ENCODE results near the gene HERPUD1.

HERPUD1 gene

DNA sequence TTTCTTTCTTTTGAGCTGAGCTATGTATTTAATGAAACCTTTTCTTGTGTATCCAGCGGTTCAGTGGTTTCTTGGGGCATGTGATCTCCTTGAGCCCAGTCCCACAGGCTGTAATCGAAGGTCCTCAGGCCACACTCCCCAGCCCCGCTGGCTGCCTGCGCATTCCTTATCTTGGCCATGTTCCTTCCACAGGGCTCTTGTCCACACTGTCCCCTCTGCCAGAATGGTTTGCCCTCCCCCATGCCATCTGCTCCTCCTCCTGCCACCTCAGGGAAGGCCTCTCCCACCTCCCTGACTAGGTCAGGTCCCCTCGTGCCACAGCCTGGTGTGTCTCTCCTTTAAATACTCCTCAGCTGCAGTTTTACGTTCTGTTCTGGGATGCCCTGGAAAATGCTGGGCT lies 45.3 kb downstream of the HERPUD1 start:
- ChIA-PET CTCF (interaction anchor here (0.7 to 1.2 kb wide), 3 partner anchors 13 to 54 kb away, joined by 3 to 5 read pairs (median 4); no protein-coding TSS in a partner anchor), POLR2A (no interaction called here)
- H3K4me1 ChIP-seq (ENCODE audit: control insufficient read depth, insufficient read depth, low read length) = no peaks in the 10 kb centered on the region

DNA sequence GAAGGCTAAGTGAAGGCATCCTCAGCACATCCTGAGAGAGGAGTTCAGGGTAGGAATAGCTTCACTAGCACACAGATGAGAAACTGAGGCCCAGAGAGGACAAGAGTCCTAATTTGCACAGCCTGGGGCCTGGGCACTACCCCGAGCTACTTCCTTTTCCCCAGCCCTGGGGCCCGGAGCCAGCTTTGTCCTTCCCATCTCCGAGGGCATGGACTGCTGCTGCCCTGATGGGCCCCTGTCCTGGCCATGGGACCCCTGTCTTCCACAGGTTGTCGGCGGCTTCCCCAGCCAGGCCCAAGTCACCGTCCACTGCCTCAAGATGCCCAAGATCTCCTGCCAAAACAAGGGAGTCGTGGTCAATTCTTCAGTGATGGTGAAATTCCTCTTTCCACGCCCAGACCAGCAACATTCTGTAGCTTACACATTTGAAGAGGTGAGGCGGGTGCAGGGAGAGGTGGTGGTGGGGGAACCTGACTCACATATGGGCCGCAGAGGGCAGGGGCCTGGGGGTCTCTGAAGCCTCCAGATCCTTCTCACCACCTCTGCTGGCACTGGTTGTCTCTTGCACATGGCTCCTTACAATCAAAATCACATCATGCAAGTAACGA lies 46.0 kb downstream of the HERPUD1 start:
- Histone ChIP-seq H3K4me1 (ENCODE audit: control insufficient read depth, insufficient read depth, low read length) (no peaks in the 10 kb centered on the region), H3K27ac (ENCODE audit: extremely low read depth, low read depth, low read length) (no peak overlapping the region), H3K9me3 (ENCODE audit: control insufficient read depth, insufficient read depth, low read depth, low read length) (no peaks in the 10 kb centered on the region), H3K4me3 (ENCODE audit: low read depth, low read length) (no peak overlapping the region), H3K36me3 (ENCODE audit: control insufficient read depth in 2 of 2, insufficient read depth in 1 of 2, low read length in 2 of 2) (no peaks in the 10 kb centered on the region)
- TF ChIP-seq RBAK (tag by site-specific recombination; IDR thresholded peaks at IDR 0.05) = no peak
- TF ChIP-seq ZNF16 (tag by site-specific recombination; IDR thresholded peaks at IDR 0.05; ENCODE audit: low read depth) = no peak
- no peak for TF ChIP-seq ZNF23 (tag by site-specific recombination; IDR thresholded peaks at IDR 0.05; ENCODE audit: borderline replicate concordance)
- no peak for TF ChIP-seq ZFP69B (tag by site-specific recombination; IDR thresholded peaks at IDR 0.05)
- TF ChIP-seq KLF1 (tag by site-specific recombination; IDR thresholded peaks at IDR 0.05) = no peak
- no peak for TF ChIP-seq HOXD13 (CRISPR knock-in tag; IDR thresholded peaks at IDR 0.05; ENCODE audit: borderline replicate concordance)
- no peak for TF ChIP-seq OVOL3 (tag by site-specific recombination; IDR thresholded peaks at IDR 0.05)
- TF ChIP-seq, protein P1, sequence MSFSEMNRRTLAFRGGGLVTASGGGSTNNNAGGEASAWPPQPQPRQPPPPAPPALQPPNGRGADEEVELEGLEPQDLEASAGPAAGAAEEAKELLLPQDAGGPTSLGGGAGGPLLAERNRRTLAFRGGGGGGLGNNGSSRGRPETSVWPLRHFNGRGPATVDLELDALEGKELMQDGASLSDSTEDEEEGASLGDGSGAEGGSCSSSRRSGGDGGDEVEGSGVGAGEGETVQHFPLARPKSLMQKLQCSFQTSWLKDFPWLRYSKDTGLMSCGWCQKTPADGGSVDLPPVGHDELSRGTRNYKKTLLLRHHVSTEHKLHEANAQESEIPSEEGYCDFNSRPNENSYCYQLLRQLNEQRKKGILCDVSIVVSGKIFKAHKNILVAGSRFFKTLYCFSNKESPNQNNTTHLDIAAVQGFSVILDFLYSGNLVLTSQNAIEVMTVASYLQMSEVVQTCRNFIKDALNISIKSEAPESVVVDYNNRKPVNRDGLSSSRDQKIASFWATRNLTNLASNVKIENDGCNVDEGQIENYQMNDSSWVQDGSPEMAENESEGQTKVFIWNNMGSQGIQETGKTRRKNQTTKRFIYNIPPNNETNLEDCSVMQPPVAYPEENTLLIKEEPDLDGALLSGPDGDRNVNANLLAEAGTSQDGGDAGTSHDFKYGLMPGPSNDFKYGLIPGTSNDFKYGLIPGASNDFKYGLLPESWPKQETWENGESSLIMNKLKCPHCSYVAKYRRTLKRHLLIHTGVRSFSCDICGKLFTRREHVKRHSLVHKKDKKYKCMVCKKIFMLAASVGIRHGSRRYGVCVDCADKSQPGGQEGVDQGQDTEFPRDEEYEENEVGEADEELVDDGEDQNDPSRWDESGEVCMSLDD (tag by site-specific recombination; IDR thresholded peaks at IDR 0.05) = no peak
- TF ChIP-seq, protein P2, sequence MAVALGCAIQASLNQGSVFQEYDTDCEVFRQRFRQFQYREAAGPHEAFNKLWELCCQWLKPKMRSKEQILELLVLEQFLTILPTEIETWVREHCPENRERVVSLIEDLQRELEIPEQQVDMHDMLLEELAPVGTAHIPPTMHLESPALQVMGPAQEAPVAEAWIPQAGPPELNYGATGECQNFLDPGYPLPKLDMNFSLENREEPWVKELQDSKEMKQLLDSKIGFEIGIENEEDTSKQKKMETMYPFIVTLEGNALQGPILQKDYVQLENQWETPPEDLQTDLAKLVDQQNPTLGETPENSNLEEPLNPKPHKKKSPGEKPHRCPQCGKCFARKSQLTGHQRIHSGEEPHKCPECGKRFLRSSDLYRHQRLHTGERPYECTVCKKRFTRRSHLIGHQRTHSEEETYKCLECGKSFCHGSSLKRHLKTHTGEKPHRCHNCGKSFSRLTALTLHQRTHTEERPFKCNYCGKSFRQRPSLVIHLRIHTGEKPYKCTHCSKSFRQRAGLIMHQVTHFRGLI (tag by site-specific recombination; IDR thresholded peaks at IDR 0.05) = no peak
- CTCF ChIA-PET = interaction anchor here (0.9 to 1.4 kb wide), 3 partner anchors 13 to 54 kb away, joined by 4 to 5 read pairs (median 4); no protein-coding TSS in a partner anchor
- POLR2A ChIA-PET = no interaction called here

More for the DNA sequence above, 45.3 kb downstream of the HERPUD1 start:
- H3K4me3 ChIP-seq (ENCODE audit: low read depth, low read length) = no peak overlapping the region
- no peak for TF ChIP-seq ZNF747 (tag by site-specific recombination; IDR thresholded peaks at IDR 0.05)
- TF ChIP-seq, protein P3, sequence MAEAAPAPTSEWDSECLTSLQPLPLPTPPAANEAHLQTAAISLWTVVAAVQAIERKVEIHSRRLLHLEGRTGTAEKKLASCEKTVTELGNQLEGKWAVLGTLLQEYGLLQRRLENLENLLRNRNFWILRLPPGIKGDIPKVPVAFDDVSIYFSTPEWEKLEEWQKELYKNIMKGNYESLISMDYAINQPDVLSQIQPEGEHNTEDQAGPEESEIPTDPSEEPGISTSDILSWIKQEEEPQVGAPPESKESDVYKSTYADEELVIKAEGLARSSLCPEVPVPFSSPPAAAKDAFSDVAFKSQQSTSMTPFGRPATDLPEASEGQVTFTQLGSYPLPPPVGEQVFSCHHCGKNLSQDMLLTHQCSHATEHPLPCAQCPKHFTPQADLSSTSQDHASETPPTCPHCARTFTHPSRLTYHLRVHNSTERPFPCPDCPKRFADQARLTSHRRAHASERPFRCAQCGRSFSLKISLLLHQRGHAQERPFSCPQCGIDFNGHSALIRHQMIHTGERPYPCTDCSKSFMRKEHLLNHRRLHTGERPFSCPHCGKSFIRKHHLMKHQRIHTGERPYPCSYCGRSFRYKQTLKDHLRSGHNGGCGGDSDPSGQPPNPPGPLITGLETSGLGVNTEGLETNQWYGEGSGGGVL (tag by site-specific recombination; IDR thresholded peaks at IDR 0.05) = no peak
- TF ChIP-seq TRIM28 (IDR thresholded peaks at IDR 0.05; ENCODE audit: borderline replicate concordance, low read length) = no peak
- no peak for TF ChIP-seq ZNF202 (tag by site-specific recombination; IDR thresholded peaks at IDR 0.05; ENCODE audit: borderline replicate concordance)
- TF ChIP-seq SP3 (tag by site-specific recombination; IDR thresholded peaks at IDR 0.05) = no peak
- no peak for TF ChIP-seq ZNF19 (tag by site-specific recombination; IDR thresholded peaks at IDR 0.05; ENCODE audit: low read depth)
- TF ChIP-seq HOXA7 (CRISPR knock-in tag; IDR thresholded peaks at IDR 0.05; ENCODE audit: borderline replicate concordance) = no peak
- no peak for TF ChIP-seq ZSCAN30 (tag by site-specific recombination; IDR thresholded peaks at IDR 0.05)
- no peak for TF ChIP-seq ZNF664 (tag by site-specific recombination; IDR thresholded peaks at IDR 0.05)
- TF ChIP-seq ZNF701 (tag by site-specific recombination; IDR thresholded peaks at IDR 0.05) = no peak
- TF ChIP-seq, protein P2 (tag by site-specific recombination; IDR thresholded peaks at IDR 0.05) = no peak
- no peak for TF ChIP-seq ZBTB21 (tag by site-specific recombination; IDR thresholded peaks at IDR 0.05)
- no peak for TF ChIP-seq SALL2 (tag by site-specific recombination; IDR thresholded peaks at IDR 0.05; ENCODE audit: borderline replicate concordance)
- no peak for TF ChIP-seq ZNF610 (tag by site-specific recombination; IDR thresholded peaks at IDR 0.05; ENCODE audit: borderline replicate concordance)
- no peaks in the 10 kb centered on the region for H3K36me3 ChIP-seq (ENCODE audit: control insufficient read depth in 2 of 2, insufficient read depth in 1 of 2, low read length in 2 of 2)
- no peak overlapping the region for H3K27ac ChIP-seq (ENCODE audit: extremely low read depth, low read depth, low read length)
- no peaks in the 10 kb centered on the region for H3K9me3 ChIP-seq (ENCODE audit: control insufficient read depth, insufficient read depth, low read depth, low read length)

All from HEK293 (cell line).